CD4-positive, alpha-beta T cell treated with Interferon gamma for 1 hour (primary cell): ENCODE measurements around the gene HPCAL1.
A peak's percentile ranks its signal among the peaks of the same experiment; 100 is the strongest.
"Not testable (repeated sequence)": the region's sequence is repeated elsewhere in the genome, so short reads cannot be mapped to it uniquely, and the experiment has no call there.

Source experiments
- DNase-seq: peaks from one replicate; pipeline ENCODE4 v3.0.0-alpha.2; 2020

The HPCAL1 gene

DNA sequence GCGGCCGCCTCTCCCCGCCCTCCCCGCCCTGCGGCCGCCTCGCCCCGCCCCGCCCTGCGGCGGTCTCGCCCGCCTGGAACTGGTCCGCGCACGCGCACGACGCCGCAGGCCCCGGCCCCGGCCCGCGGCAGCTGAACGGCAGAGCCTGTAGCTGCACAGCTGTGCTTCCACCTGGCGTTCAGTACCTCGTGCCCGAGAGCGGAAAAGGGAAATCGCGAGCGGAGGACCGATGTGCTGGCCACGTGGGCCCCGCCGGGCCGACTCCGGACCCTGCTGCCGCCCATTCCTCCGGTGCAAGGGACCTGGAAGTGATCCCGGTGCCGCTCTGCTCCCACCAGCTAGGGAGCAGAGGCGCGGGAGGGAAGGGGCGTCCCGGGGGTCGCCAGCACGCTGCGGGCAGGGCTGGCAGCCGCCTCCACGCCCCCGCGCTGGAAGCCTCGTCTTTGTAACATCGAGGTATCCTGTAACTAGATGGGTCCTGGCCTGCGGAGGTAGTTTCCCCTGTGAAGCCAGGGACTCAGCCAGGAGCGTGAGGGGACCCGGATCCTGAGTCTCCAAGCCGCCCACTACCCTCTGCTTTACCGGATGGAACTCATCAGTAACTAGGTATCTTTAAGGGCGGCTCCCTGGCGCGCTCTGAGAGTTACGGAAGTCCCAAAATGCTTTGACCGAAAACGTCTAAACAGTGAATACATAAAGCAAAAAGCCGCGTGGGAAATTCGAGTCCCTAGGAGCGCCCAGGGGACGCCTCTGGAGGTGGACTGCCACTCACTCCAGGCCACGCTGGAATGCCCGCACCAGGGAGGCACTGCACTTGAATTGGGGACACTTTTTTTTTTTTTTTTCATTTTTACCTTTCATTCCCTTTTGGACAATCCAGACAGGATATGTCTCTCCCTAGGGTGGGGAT lies 146.1 kb downstream of the HPCAL1 start:
- peak; percentile 44 for DNase-seq

DNA sequence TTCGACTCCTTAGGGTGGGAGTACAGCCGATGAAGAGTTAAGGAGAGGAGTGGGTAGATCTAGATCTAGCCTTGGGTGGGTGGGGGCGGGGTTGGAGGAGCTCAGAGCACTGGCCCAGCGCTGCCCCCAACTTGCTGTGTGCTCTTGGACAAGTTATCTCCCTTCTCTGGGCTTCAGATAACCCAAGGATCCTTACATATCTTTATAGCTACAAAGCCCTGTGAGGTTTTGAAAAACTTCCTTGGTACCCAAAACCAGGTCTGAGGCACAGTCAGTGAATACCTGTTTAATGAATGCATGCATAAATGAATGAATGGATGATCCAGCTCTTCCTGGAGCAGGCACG lies 146.8 kb downstream of the HPCAL1 start:
- DNase-seq, result no peak

DNA sequence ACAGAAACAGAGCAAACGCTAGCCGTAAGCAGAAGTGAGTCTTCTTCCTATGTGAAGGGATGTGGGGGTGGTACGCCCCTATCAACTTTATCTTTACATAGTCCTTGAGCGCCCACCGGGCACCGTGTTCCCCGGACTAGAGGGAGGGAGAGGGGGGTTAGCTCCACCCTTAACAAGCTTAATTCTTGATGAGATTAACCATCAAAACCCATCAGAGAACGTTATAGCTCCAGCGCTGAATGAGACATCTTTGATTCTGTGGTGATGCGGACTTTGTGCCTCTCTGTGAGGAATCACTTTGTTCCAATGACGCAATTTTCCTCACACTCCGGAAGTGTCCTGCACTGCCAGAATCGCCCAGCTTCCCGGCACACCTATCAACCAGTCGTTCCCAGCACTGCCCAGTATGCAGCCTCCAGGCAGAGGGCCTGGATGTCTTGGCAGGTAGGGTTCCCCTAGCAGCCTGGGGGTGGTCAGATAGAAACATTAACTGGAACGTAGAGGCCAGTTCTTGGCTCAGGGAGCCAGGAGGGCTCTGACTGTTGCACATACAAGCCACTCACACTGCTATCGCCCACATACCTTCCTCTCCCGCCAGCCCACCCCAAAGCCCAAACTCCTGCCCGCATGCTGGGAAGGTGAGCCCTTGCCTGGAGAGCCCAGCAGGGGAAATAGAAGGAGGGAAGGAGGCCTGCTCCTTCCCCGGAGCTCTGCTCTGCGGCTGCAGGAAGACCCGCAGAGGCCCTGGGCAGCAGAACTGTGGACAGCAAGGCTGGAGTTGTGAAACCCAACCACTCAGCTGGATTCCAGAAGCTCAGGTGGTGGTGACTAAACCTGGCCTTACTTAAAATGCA lies 147.4 kb downstream of the HPCAL1 start:
- DNase-seq, result no peak

DNA sequence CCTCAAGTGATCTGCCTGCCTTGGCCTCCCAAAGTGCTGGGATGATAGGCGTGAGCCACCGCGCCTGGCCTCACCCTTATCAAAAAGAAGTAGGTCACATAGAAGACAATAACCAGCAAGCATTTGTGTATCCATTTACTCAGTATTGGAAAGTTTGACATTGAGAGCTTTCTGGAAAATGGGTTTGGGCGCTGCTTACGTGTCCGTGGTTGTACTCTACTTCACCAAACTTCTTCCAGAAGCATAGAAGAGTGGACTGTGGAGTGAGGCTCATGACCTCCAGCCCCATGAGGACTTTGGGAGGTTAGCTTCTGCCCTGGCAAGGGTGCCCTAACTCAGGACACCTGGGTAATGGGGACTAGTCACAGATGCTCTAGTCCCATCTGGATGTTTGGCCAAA lies 149.1 kb downstream of the HPCAL1 start:
- DNase-seq, result no peak

- DNase-seq, result no peak
These were observed 149.6 kb downstream of the HPCAL1 start for GRCh38 chr2:10452312-10452711.

- no peak for DNase-seq
These were observed 150.5 kb downstream of the HPCAL1 start for GRCh38 chr2:10452956-10453904.

DNA sequence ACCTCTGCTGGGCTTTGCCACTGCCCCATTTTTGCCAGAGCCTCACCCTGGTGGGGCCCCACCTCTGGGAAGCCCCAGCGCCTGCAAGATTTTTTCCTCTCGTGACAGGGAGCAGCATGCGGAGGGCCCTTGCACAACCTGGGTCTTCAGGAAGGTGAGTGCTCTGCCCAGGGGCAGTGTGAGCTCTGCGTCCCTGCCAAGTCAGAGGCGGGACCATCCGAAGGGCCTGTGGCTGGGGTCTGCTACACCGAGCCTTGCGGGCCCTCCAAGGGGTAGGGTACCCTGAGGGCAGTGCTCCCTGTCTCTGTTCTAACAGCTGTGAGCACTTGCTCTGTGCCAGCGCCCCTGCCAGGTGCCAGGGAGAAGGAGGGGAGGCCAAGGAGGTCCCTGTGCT lies 151.2 kb downstream of the HPCAL1 start:
- DNase-seq, result no peak

- DNase-seq, result no peak
These were observed 151.8 kb downstream of the HPCAL1 start for GRCh38 chr2:10454505-10454904.

DNA sequence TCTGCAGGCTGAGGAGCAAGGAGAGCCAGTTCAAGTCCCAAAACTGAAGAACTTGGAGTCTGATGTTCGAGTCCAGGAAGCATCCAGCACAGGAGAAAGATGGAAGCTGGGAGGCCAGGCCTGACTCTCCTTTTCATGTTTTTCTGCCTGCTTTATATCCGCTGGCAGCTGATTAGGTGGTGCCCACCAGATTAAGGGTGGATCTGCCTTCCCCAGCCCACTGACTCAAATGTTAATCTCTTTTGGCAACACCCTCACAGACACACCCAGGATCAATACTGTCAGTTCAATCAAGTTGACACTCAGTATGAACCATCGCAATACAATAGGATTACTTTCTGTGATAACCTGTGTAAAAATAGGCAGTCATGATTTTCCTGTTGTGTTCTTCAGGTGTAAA lies 154.5 kb downstream of the HPCAL1 start:
- not testable (repeated sequence) for DNase-seq

DNA sequence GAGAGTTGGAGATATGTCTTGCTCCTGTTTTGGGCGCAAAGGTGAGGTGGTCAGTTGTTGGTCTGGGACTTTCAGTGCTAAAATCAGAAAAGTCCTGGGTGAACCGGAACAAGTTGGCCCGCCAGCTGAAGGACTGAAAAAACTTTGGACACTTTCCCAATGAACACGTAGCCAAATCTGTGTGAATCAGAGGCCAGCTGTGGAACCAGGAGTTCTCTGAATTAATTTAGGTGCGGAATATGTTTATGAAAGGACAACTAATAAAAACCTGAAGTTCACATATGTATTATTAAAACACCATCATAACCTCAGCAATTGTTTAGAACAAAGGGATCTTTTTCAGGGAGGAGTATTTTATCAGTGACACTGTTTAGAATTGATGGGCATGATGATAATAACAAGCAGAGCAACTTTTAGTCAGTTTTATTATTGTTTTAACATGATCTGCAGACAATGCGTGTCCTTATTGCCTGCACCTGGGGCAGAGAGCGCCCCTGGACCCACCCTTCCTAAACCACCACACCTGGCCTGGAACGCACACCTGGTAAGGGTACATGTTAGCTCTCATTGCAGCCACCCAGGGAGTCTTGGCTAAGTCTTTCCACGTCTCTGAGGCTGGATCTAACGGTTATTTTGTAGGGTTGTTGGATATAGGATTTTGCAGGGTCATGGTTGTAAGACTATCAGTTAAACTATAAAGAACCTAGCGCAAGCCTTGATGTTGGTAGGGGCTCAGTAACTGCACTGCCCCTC lies 155.3 kb downstream of the HPCAL1 start:
- no peak for DNase-seq

- no peak for DNase-seq
These were observed 157.7 kb downstream of the HPCAL1 start for GRCh38 chr2:10460366-10460796.

DNA sequence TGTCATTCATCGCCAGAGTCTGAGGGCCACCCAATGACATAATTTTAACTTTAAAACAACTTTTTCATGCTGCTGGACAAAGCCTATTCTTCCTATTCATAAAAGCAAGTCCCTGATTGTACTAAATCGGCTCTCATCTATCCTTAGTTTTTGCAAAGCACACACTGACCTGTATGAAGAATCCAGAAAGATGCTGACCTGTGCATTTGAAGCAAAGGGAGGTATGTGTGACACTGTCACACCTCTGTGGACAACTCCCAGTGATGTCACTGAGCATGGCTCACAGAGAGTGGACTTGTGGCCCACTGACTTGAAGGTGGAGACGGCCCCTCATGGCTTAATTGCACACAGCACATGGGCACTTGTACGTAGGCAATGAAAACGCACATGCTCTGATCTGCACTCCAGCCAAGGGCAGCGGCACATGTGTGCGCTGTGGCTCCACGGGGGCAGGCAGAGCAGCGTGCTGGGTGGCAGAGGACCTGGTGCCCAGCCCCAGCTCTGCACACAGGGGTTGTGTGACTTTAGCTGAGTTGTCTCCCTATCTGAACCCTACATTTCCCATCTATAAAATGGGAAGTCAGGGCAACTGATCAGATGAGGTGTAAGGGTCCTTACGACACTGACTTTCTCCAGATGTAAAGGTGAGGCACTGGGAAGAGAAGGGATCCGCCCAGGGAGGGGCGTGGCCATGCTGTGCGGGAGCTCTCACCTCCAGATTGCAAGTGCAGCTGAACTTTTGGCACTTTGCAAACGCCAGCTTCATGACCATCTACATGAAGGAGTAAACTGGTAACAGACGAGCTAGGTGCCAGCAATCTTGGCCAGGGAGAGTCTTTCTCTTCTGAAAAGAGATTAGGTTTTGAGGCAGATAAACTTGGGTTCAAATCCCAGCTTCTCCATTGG lies 159.7 kb downstream of the HPCAL1 start:
- no peak for DNase-seq

DNA sequence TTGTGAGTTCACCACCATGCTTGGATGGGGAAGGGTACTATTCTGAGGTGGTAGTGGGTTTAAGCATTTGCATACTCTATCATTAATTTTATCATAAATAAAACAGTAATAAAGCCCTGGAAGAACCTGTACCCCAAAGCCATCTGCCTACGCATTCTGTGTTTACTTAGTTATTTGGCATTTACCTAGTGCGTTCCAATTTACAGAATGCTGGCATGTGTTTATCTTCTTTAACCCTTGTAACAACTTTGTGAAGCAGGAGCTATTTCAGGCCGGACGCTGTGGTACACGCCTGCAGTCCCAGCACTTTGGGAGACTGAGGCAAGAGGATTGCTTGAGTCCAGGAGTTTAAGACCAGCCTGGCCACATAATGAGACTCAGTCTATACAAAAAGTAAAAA lies 163.2 kb downstream of the HPCAL1 start:
- DNase-seq, result no peak

DNA sequence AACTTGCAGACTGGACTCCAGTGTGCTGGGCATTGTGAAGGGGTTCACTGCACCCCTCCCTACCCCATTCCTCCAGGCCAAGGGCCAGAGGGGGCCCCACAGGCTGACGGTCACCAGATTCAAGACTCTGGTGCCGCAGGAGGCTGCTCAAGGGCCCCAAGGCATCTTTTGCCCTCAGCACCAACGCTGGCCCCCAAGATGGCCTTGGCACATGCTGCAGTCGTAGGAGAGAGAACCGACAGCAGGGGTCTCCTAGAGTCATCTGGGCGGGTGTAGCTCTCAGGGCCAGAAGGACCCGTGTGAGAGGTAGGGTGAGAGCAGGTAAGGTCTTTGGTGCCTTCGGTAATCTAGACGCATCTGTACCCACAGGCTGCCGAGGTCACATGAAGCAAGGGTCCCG lies 164.1 kb downstream of the HPCAL1 start:
- no peak for DNase-seq

- DNase-seq, result no peak
These were observed 164.7 kb downstream of the HPCAL1 start for GRCh38 chr2:10467401-10467800.

GRCh38 chr2:10469301-10469700 lies 166.6 kb downstream of the HPCAL1 start:
- no peak for DNase-seq

DNA sequence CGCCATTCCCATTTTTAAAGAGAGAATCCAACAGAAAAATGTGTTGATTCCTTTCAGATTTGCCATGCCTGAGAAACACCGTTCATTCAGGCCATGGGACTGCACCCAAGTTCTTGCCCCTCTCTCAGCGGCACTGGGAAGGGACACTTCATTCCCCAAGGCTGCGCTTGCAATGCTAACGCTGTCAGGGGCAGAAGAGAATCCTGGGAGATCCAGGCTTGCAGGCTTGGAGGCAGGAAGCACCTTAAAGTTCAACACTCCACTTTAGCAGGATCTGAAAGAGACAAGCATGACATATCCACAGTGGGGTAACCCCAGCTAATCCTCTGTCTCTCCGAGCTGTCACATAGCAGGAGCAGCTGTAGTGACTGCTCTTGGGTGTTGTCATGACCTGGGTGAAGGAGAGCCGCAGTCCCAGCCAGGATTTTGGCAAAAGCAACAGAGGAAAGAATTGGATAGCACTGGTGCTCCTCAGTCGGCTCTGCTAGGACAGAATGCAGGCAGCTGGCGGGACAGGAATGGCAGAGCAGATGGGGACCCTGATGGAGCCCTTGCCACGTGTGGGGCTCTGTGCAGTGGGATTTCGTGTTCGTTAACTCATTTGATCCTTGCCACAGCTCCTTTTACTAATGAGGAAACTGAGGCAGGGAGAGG lies 167.4 kb downstream of the HPCAL1 start:
- no peak for DNase-seq

DNA sequence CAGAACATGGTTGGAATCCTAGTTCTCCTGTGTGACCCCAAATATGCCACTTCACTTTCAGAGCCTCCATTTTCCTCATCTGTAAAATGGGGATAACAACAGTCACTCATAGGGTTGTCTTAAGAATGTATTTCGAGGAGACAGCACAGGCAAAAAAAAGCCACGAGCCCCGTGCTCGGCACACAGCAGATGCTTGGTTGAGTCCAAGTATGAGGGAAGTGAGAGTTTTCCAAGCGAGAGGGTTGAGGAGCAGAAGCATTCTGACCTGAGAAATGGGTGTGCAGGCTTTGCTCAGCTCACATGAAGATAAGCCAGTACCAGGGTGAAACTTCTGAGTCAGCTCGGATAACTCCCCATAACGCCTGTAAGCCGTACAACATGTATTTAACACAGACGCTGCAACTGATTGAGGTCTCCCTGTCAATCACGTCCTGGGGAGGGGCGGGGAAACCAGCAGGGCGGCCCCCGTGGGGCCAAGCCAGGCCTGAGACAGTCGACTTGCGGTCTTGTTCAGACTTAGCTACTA lies 168.4 kb downstream of the HPCAL1 start:
- DNase-seq, result no peak

DNA sequence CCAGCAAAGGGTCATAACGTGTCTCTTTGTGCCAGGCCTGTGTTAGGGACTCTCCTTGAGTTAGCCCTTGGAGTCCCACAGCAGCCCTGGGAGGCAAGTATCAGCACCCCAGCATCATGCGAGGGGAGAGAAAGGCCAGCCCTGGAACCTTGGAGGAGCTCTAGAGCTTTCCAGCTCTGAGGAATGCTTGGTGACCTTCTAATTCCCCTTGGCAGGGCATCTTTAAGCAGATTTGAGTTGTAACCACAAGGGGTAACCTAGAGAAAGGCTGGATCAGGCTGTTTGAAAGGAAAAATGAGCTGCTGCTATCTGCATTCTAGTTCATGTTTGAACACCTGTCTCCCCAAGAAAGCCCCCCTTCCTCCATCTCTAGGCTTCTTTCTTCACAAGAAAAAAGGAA lies 169.3 kb downstream of the HPCAL1 start:
- DNase-seq, result no peak

GRCh38 chr2:10473121-10473756 lies 170.5 kb downstream of the HPCAL1 start:
- DNase-seq, result no peak
